Tibial nerve (tissue), 4 donors: ENCODE data around the gene CACNA1I. TPM values are rescaled to one million over a fixed set of nuclear protein-coding genes. Genes with fewer than 3 reads are reported as not detected.

Experiments used
- DNase-seq, 2 donors: peaks; one replicate each; pipeline ENCODE4 v3.0.0-alpha.2; 2019; ENCODE audit warnings: low spot score in 2 of 2
- H3K27ac ChIP-seq, 4 donors: fragments of 200-600 bp; sonication (generic) in 3 of 4; one replicate each; pipeline ENCODE4 v1.5.1; 2017 to 2019; ENCODE audit warnings: mild to moderate bottlenecking in 1 of 4
- H3K27me3 ChIP-seq, 2 donors: fragments of 200-600 bp; sonication (generic) in 1 of 2; one replicate each; pipeline versions ENCODE4 v1.5.1 to v1.6.0; 2017 to 2019
- H3K36me3 ChIP-seq, 3 donors: fragments of 200-600 bp; sonication (generic); one replicate each; pipeline ENCODE4 v1.5.1; 2018 to 2019
- H3K4me1 ChIP-seq, 4 donors: fragments of 200-600 bp; sonication (generic) in 3 of 4; one replicate each; pipeline ENCODE4 v1.5.1; 2017 to 2019
- H3K4me3 ChIP-seq, 4 donors: fragments of 200-600 bp; sonication (generic) in 3 of 4; one replicate each; pipeline ENCODE4 v1.5.1; 2017 to 2019; ENCODE audit warnings: mild to moderate bottlenecking in 1 of 4, moderate library complexity in 1 of 4
- H3K9me3 ChIP-seq, 4 donors: fragments of 200-600 bp; sonication (generic) in 3 of 4; one replicate each; pipeline ENCODE4 v1.5.1; 2017 to 2019
- EP300 ChIP-seq, 2 donors: sonication (generic); formaldehyde crosslinking; IDR thresholded peaks; one replicate each; pipeline ENCODE4 v1.6.1; 2017; ENCODE audit warnings: antibody characterized with exemption in 2 of 2, mild to moderate bottlenecking in 1 of 2
- POLR2A ChIP-seq, 2 donors: fragments of 450-650 bp; IDR thresholded peaks; one replicate each; pipeline ENCODE4 v1.6.1; 2017; ENCODE audit warnings: antibody characterized with exemption in 2 of 2, mild to moderate bottlenecking in 2 of 2, moderate library complexity in 2 of 2
- WGBS, 2 donors: methylation state at CpG; one replicate each; pipeline ENCODE4 v1.1.5; 2018; 5-methylcytosine and 5-hydroxymethylcytosine counted together
- total RNA-seq, 4 donors: library from RNA; depleted of rRNA; stranded (reverse); fragments of >200 nt; gene quantifications; one replicate each; pipeline ENCODE4 v1.1.0, GENCODE V29; 2016
- TF ChIP-seq, protein P1 (sequence below), 5 experiments: fragments of 200-600 bp in 3 of 5; fragments of 450-650 bp in 2 of 5; sonication (generic) in 3 of 5; IDR thresholded peaks; one replicate each; pipeline ENCODE4 v1.5.1; 2016 to 2019; ENCODE audit warnings: antibody characterized with exemption in 5 of 5, mild to moderate bottlenecking in 3 of 5, moderate library complexity in 2 of 5

Gene CACNA1I
- total RNA-seq, 4 donors from 2014 or later, result 0.42 to 0.78 (median 0.52) TPM

DNA sequence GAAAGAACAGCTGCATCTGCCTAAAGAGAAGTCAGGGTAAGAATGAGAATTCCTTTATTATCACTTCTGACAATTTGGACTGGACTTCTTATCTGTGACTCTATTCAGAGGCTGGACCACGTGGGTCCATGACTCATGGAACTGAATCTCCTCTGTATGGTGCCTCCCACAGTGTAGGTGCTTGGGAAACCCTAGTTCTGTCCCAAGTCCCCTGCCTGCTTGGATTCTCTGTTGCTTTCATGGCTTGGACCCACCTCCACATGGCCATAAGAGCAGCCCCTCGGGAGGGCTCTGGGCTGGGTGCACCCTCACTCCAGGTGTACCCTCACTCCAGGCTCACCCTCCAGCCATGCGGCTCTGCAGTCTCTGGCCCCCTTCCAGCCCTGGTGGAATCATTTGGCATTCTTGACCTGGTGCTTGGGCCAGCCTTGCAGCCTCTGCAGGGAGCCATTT lies 153.4 kb downstream of the CACNA1I start:
- TF ChIP-seq POLR2A (IDR thresholded peaks at IDR 0.05), result no peak
- no peak for TF ChIP-seq EP300 (IDR thresholded peaks at IDR 0.05)
- TF ChIP-seq, protein P1, sequence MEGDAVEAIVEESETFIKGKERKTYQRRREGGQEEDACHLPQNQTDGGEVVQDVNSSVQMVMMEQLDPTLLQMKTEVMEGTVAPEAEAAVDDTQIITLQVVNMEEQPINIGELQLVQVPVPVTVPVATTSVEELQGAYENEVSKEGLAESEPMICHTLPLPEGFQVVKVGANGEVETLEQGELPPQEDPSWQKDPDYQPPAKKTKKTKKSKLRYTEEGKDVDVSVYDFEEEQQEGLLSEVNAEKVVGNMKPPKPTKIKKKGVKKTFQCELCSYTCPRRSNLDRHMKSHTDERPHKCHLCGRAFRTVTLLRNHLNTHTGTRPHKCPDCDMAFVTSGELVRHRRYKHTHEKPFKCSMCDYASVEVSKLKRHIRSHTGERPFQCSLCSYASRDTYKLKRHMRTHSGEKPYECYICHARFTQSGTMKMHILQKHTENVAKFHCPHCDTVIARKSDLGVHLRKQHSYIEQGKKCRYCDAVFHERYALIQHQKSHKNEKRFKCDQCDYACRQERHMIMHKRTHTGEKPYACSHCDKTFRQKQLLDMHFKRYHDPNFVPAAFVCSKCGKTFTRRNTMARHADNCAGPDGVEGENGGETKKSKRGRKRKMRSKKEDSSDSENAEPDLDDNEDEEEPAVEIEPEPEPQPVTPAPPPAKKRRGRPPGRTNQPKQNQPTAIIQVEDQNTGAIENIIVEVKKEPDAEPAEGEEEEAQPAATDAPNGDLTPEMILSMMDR (IDR thresholded peaks at IDR 0.05), result no peak
- WGBS, 2 donors, result 74 to 83% methylated on average over 3 of the region's 3 CpGs
- no peak for DNase-seq
- H3K9me3 ChIP-seq, result no peaks in the 10 kb centered on the region
- H3K27ac ChIP-seq, result no peak overlapping the region
- no peaks in the 10 kb centered on the region for H3K36me3 ChIP-seq
- H3K4me1 ChIP-seq, result peaks cover 0 to 6% (median 0%) of the 10 kb centered on the region in 4 donors
- no peaks in the 10 kb centered on the region for H3K27me3 ChIP-seq
- no peak overlapping the region for H3K4me3 ChIP-seq

DNA sequence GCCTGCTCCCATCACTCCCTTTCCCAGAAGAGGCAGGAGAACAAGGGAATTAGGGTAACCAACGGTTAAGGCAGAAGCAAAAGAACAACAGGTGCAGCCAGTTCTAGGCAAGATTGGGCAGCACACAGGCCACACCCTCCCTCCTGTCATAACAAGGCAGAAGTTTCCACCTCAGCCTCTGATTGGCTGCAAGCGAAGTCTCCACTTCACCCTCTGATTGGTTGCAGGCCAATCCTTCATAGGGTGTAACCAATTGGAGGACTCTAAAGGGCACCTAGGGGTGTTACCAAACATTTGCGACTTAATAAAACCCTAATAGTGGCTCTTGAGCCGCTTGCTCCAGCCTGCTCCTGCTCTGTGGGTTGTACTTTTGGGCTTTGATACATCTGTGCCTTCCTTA lies 153.8 kb downstream of the CACNA1I start:
- Histone ChIP-seq H3K27ac (no peak overlapping the region), H3K9me3 (no peaks in the 10 kb centered on the region), H3K4me3 (no peak overlapping the region), H3K4me1 (peaks cover 0 to 6% (median 0%) of the 10 kb centered on the region in 4 donors), H3K36me3 (no peaks in the 10 kb centered on the region), H3K27me3 (no peaks in the 10 kb centered on the region)
- no peak for DNase-seq
- whole genome bisulfite sequencing, 2 donors, result 80 to 93% methylated on average over 4 of the region's 4 CpGs
- TF ChIP-seq, protein P1 (IDR thresholded peaks at IDR 0.05), result no peak
- TF ChIP-seq POLR2A (IDR thresholded peaks at IDR 0.05), result no peak

DNA sequence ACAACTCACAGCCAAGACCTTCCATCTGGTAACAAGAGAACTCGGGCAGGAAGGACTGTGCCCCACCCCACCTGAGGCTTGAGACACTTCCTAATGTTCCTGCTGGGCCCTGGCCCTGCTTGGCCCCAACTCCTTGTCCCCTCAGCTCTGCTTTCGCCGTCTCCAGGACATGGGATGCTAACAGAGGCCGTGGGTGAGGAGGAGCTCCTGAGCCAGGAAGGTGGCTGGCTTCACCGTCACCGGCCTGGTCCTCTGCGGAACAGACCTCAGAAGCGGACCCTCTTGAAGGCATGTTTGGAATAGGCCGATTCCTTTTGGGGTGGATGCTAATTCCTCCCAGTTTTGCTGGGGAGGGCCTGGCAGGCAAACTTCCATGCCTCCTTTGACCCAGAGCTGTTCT lies 154.3 kb downstream of the CACNA1I start:
- no peaks in the 10 kb centered on the region for H3K27me3 ChIP-seq
- no peaks in the 10 kb centered on the region for H3K9me3 ChIP-seq
- no peak for DNase-seq
- TF ChIP-seq, protein P1 (IDR thresholded peaks at IDR 0.05), result no peak
- no peak overlapping the region for H3K4me3 ChIP-seq
- H3K27ac ChIP-seq, result no peak overlapping the region
- H3K4me1 ChIP-seq, result peaks cover 0 to 6% (median 0%) of the 10 kb centered on the region in 4 donors
- 78 to 92% methylated on average over 4 to 8 of the region's 9 CpGs for WGBS, 2 donors
- no peaks in the 10 kb centered on the region for H3K36me3 ChIP-seq

DNA sequence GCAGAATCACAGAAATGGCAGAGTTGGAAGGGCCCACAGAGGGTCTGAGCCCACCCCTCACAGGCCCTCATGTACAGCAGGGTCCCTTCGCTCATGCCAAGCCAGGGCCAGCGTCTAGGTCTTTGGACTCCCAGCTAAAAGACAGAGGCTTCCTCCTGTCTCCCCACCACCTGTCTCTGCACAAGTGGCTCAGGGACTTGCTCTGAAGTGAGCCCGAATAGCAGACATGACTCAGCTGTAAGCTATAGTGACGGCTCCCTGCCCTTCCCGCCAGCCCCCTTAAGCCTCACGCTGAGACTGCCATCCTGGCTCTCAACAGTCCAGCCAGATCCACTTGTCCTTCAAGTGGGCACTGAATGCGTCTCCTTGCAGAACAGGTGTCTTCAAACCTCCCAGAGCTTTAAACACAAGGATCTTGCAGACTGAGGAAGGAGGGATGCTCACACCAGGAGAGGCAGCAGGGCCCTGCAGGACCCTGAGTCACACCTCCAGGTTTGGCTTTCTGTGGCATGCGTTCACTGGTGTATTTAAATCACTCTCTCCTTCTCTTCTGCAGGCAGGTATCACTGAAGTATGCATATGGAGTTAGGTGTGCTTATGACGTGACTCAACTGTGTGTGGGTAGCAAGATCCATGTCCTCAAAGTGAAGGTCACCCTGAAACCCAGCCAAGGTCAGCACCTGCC lies 154.9 kb downstream of the CACNA1I start:
- Histone ChIP-seq H3K4me1 (peaks cover 0 to 6% (median 0%) of the 10 kb centered on the region in 4 donors), H3K27me3 (no peaks in the 10 kb centered on the region), H3K4me3 (no peak overlapping the region), H3K27ac (no peak overlapping the region), H3K9me3 (no peaks in the 10 kb centered on the region), H3K36me3 (no peaks in the 10 kb centered on the region)
- DNase-seq, result no peak
- TF ChIP-seq EP300 (IDR thresholded peaks at IDR 0.05) (no peak), POLR2A (IDR thresholded peaks at IDR 0.05) (no peak)
- TF ChIP-seq, protein P1 (IDR thresholded peaks at IDR 0.05), result no peak
- 88 to 91% methylated on average over 9 of the region's 9 CpGs for WGBS, 2 donors

DNA sequence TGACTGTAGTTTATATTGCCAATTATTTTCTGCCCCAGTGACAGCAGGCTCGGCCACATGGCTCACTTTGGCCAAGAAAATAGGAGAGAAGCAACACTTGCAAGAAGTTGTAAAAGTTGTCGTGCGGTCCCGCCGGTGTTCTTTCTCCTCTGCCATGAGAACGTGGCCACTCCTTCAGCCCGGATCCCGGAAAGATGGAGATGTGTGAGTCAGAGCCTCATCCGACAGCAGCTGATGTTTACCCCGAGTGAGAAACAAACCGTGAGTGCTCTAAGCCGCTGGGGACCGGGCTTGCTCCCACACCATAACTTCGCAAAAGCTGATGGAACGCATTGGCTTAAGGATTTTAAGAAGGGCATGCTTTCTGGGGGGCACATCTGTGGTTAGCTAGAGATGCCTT lies 157.0 kb downstream of the CACNA1I start:
- Histone ChIP-seq H3K27ac (no peak overlapping the region), H3K4me3 (no peak overlapping the region), H3K27me3 (no peaks in the 10 kb centered on the region), H3K36me3 (no peaks in the 10 kb centered on the region), H3K4me1 (no peaks in the 10 kb centered on the region), H3K9me3 (peaks cover 0 to 6% (median 0%) of the 10 kb centered on the region in 4 donors)
- no peak for DNase-seq
- WGBS, 2 donors, result 55 to 61% methylated on average over 15 of the region's 15 CpGs
- TF ChIP-seq, protein P1 (IDR thresholded peaks at IDR 0.05), result no peak
- TF ChIP-seq POLR2A (IDR thresholded peaks at IDR 0.05), result no peak
- no peak for TF ChIP-seq EP300 (IDR thresholded peaks at IDR 0.05)
